Ureter (tissue), 1 donor: ENCODE data around the gene ARHGAP8. TPM values are rescaled to one million over a fixed set of nuclear protein-coding genes. Genes with fewer than 3 reads are reported as not detected.

ENCODE experiments used
- DNase-seq: peaks from one replicate; pipeline ENCODE4 v3.0.0-alpha.2; 2020; ENCODE audit warnings: low spot score
- total RNA-seq: library from RNA; stranded (reverse); gene quantifications from one replicate; pipeline ENCODE4 v1.2.4, GENCODE V29; 2023
- donor health status: DM: yes; HTN: yes; CAD: no.

ARHGAP8 gene
- total RNA-seq, 1 donor from 2014 or later = 33.7 TPM

GRCh38 chr22:44802071-44802700, 49.8 kb downstream of the ARHGAP8 start:
- DNase-seq = no peak

GRCh38 chr22:44802956-44803355, 50.6 kb downstream of the ARHGAP8 start:
- DNase-seq = no peak

GRCh38 chr22:44804327-44804726, 52.0 kb downstream of the ARHGAP8 start:
- no peak for DNase-seq

GRCh38 chr22:44805711-44806110, 53.3 kb downstream of the ARHGAP8 start:
- DNase-seq = no peak

GRCh38 chr22:44807232-44807631, 54.9 kb downstream of the ARHGAP8 start:
- no peak for DNase-seq

GRCh38 chr22:44807915-44808690, 55.7 kb downstream of the ARHGAP8 start:
- DNase-seq = no peak

- no peak for DNase-seq
Observed at GRCh38 chr22:44809456-44809855, 57.1 kb downstream of the ARHGAP8 start.

- no peak for DNase-seq
Observed at GRCh38 chr22:44811141-44811540, 58.8 kb downstream of the ARHGAP8 start.

- DNase-seq = no peak
Observed at GRCh38 chr22:44813416-44813815, 61.0 kb downstream of the ARHGAP8 start.

- no peak for DNase-seq
Observed at GRCh38 chr22:44814266-44815098, 62.1 kb downstream of the ARHGAP8 start.

GRCh38 chr22:44815099-44816070, 63.0 kb downstream of the ARHGAP8 start:
- no peak for DNase-seq

GRCh38 chr22:44816141-44816540, 63.8 kb downstream of the ARHGAP8 start:
- no peak for DNase-seq

- no peak for DNase-seq
Observed at GRCh38 chr22:44818727-44819126, 66.4 kb downstream of the ARHGAP8 start.

GRCh38 chr22:44819966-44820631, 67.7 kb downstream of the ARHGAP8 start:
- no peak for DNase-seq

GRCh38 chr22:44821741-44822475, 69.5 kb downstream of the ARHGAP8 start:
- no peak for DNase-seq

GRCh38 chr22:44822534-44822933, 70.2 kb downstream of the ARHGAP8 start:
- DNase-seq = no peak

GRCh38 chr22:44823396-44823795, 71.0 kb downstream of the ARHGAP8 start:
- no peak for DNase-seq

GRCh38 chr22:44823806-44824205, 71.4 kb downstream of the ARHGAP8 start:
- DNase-seq = no peak

GRCh38 chr22:44824271-44824670, 71.9 kb downstream of the ARHGAP8 start:
- no peak for DNase-seq
